Hematopoietic multipotent progenitor cell treated with erythropoietin and hydrocortisone succinate and interleukin-3 and kit ligand, for 8 days (in vitro differentiated cells): ENCODE measurements around the gene ATRNL1.
"Not testable (repeated sequence)": the region's sequence is repeated elsewhere in the genome, so short reads cannot be mapped to it uniquely, and the experiment has no call there.

Experiments used
- DNase-seq: peaks from one replicate; pipeline ENCODE4 v3.0.0-alpha.2; 2015

ATRNL1 gene

GRCh38 chr10:115432188-115432819, 339.1 kb downstream of the ATRNL1 start:
- peak; percentile 4 for DNase-seq

- DNase-seq, result no peak
Measured at GRCh38 chr10:115436999-115437398, 343.8 kb downstream of the ATRNL1 start.

DNA sequence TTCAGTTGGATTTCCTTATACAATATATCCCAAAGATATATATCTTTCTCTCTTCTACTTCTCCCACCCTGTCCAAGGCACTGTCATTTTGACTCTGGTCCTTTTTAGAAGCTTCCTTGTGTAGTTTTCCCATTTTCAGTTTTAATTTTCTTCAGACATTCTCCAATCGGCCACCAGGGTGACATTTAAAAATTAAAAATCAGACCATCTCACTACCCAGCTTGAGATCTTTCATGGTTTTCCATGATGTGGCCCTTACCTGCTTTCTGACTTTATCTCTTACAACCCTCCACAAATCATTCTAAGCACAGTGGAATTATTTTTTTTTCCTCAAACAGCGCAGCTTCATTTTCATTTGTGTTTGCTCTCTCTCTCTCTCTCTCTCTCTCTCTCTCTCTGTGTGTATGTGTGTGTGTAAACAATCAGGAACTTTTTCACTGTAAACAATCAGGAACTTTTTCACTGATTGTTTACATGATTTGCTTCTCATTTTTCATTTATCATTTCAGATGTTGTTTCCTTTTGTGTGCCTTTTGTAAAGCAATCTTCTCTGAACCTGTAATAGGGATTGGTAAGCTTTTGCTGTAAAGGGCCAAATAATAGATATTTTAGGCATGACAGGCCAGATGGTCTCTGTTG, 348.9 kb downstream of the ATRNL1 start:
- no peak for DNase-seq

DNA sequence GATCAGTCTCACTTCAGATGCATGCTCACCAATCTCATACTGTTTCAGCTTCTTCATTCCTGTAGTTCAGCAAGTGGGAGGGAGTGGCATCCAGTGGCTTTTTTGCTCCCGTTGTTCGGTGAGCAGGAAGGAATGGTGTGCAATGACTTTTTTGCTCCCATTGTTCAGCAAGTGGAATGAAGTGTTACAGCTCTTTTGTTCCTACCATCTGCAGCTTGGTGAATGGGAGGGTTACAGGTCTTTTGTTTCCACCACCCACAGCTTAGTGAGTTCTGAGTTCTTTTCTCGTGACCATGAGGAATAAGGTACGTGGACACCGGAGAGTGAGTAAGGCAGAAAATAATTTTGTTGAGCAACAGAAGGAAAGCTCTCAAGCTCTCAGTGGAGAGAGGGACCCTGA, 363.6 kb downstream of the ATRNL1 start:
- DNase-seq, result no peak

DNA sequence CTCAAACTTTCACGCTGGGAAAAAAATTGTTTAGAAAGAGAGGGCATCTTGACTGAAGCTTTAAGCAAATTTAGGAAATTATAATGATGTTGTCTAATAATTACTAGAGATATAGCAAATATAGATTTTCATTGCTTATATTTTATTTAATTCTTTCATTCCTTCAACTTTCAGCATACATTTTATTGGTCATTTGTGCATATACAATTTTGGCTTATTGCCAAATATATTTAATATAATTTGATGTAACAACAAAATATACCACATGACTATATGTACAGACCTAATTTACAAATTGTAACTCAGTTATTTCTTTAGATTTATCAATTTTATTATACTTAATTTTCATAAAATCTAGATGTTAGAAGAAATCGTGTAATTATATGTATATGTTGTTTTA, 390.1 kb downstream of the ATRNL1 start:
- DNase-seq, result no peak

DNA sequence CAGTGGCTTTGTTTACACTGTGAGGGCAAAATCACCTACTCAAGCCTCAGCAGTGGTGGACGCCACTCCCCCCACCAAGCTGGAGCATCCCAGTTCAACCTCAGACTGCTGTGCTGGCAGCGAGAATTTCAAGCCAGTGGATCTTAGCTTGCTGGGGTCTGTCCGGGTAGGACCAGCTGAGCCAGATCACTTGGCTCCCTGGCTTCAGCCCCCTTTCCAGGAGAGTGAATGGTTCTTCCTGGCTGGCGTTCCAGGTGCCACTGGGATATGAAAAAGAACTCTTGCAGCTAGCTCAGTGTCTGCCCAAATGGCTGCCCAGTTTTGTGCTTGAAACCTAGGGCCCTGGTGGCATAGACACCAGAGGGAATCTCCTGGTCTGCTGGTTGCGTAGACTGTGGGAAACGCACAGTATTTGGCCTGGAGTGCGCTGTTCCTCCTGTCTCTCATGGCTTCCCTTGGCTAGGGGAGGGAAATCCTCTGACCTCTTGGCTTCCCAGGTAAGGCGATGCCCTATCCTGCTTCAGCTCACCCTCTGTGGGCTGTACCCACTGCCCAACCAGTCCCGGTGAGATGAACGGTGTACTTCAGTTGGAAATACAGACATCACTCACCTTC, 398.5 kb downstream of the ATRNL1 start:
- no peak for DNase-seq

DNA sequence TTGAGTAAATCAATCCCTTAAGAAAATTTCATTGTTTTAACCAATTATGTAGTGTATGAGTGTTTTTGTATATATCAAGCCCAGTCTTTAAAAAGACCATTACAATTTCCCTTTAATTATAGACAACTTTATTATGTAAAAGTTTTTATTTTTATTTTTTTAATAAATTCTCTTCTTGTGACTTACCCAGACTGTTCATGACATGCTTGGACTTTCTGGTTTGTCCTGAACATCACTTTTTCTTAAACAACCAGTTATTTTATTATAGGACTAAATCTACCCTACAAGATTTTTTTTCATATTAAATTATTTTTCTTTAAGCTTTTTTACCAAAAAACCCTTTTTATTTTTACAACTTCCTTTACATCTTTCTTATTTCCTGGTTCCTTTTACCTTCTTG, 410.4 kb downstream of the ATRNL1 start:
- no peak for DNase-seq

DNA sequence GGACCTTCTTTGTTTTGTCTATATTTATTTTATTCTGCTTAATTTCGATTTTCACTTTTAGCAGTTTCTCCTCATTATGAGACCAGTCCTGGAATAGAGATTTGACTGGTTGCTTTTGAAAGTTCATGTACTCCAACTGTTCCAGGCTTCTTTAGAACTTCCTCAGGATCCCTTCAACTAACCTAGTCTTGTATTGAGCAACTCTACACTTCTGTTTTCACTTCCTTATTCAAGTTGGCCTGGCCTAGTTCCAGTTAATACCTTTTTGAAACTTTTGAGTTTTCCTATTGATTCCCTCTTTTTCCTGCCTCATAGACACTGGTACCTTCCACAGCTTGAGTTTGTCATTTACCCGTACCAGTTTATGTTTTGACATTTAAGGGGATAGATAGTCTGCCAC, 421.7 kb downstream of the ATRNL1 start:
- no peak for DNase-seq

DNA sequence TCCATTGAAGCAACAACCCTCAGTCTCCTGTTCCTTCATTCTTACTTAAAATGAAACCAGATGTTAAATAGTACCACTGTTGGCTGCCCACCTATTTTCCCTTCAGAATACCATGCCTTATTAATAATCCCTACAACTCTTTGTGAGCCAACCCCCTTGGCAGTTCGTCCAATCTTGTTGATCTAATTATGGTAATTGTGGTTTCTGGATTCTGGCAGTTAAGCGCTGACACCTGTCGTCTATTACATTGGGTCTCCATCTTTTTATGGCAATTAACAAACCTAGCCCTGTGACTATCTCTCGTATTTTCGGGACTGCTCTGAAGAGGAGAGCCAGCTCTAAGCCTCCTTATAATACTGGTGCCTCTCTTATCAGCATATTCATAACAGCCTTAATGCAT, 432.0 kb downstream of the ATRNL1 start:
- DNase-seq, result no peak

DNA sequence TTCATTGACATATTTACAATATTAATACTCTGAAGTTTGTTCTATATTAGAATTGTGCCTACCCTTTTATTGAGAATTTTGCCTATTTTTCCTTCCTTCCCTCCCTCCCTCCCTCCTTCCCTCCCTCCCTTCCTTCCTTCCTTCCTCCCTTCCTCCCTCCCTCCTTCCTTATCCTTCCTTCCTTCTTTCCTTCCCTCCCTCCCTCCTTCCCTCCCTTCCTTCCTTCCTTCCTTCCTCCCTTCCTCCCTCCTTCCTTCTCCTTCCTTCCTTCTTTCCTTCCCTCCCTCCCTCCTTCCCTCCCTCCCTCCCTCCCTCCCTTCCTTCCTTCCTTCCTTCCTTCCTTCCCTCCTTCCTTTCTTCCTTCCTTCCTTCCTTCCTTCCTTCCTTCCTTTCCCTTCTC, 434.5 kb downstream of the ATRNL1 start:
- DNase-seq, result not testable (repeated sequence)

GRCh38 chr10:115536401-115536800, 443.2 kb downstream of the ATRNL1 start:
- DNase-seq, result not testable (repeated sequence)

DNA sequence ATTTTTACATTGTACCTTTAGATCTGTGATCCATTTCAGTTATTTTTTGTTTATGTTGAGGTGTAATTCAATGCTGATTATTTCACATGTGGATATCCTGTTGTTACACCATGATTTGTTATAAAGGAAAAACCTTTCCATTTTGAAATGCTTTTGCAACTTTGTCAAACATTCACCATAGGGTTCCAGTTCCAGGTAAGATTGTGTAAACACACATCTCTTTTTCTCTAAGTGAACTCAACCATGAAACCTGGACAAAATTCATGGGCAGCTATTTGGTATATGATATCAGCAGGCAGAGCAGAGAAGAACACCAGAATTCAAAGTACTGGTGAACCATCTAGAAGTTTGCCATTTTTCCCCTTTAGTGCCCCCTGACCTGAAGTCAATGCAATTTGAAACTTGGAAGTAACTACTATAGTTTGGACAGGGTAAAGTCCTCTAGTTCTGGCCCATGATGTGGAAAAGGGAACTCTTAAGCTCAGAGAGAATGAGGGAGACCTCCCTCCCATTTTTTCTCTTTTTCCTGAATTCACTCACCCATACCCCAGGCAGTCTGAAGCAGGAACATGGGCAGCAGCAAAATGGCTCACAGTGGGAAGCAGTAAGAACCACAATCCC, 446.1 kb downstream of the ATRNL1 start:
- DNase-seq, result no peak

DNA sequence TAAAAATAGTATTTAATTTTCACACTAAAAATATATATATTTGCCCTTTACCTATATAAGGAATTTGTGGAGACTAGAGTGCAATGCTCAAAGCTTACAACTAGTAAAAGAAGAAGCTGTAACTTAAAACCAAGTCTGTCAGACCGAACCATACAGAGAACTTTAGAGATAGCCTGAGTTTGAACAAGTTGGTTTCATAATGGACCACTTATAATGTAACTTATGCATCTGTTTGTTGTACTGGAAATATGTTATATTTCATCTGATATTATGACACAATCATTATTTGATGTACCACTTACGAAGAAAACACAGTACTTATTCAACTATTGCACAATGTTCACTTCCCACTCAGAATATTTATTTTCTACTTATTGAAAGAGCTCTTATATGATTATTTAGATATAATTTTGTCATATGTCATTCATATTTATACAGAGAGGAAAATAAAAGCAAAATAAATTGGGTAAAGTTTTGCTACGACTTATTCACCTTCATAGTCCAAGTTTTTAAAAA, 462.8 kb downstream of the ATRNL1 start:
- DNase-seq, result no peak

GRCh38 chr10:115558252-115558651, 465.1 kb downstream of the ATRNL1 start:
- DNase-seq, result no peak

- no peak for DNase-seq
Measured at GRCh38 chr10:115566867-115567266, 473.7 kb downstream of the ATRNL1 start.

DNA sequence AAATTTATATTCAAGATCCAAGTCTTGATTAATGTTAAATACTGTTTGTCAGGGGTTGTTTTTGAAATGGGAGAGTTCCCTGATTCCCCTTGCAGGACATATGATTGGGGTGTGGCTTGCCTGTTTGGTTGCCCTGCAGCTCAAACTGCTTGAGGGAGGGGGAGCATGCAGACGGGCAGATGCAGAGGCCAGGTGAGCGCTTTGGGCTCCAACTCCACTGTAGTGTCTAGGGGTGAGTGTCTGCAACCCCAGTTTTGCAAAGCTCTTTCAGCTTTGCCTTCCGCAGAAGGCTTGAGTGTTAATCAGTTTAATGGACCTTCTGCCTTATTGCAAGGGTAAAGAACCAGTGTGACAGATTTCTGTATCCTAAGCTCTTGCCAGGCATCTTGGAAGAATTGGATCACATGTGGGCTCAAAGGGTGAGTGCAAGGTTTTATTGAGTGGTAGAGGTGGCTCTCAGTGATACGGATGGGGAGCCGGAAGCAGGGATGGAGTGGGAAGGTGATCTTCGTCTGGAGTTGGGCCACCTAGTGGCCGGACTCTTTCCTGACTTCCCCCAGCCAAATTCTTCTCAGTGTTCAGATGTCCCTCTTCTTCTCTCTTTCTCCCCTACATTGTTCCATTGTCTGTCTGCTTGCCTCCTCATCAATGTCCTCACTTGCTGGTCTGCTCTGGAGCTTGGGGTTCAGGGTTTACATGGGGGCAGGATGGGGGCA, 479.7 kb downstream of the ATRNL1 start:
- no peak for DNase-seq

- DNase-seq, result no peak
Measured at GRCh38 chr10:115580239-115580638, 487.1 kb downstream of the ATRNL1 start.

- DNase-seq, result no peak
Measured at GRCh38 chr10:115593060-115593459, 499.9 kb downstream of the ATRNL1 start.

GRCh38 chr10:115604627-115605026, 511.5 kb downstream of the ATRNL1 start:
- DNase-seq, result no peak

GRCh38 chr10:115606086-115606485, 512.9 kb downstream of the ATRNL1 start:
- DNase-seq, result no peak

DNA sequence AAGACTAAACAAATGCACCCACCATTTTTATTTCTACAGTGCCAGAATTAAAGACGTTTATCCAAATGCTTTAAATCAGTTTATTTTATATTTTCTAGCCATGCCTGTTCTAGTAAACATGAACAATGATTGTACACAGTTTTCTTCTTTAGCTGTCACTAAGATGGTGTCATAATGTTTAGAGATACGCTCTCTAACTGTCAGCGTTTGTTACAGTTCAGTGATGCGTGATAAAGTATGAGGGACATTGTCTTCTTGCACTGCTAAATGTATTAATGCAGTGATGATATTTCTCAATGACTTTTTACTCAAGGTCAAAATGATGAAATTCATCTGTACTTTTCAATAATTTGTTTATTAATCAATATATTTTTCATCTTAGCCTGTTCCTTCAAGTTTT, 513.6 kb downstream of the ATRNL1 start:
- DNase-seq, result no peak

- DNase-seq, result no peak
Measured at GRCh38 chr10:115624448-115624847, 531.3 kb downstream of the ATRNL1 start.

DNA sequence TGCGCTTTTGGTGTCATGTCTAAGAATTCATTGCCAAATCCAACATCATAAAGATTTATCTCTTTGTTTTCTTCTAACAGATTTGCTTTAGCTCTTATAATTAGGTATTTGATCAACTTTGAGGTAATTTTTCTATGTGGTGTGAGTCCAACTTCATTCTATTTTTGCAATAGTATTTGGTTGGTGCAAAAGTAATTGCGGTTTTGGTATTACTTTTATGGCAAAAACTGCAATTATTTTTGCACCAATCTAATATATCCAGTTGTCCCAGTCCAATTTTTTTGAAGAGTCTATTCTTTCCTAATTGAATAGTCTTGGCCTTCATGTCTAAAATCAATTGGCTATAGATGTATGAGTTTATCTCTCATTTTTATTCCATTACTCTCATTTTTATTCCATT, 535.5 kb downstream of the ATRNL1 start:
- DNase-seq, result no peak
